ENCODE results near the gene NR1I3.
"Not testable (repeated sequence)": the region's sequence is repeated elsewhere in the genome, so short reads cannot be mapped to it uniquely, and the experiment has no call there.

Gene NR1I3

DNA sequence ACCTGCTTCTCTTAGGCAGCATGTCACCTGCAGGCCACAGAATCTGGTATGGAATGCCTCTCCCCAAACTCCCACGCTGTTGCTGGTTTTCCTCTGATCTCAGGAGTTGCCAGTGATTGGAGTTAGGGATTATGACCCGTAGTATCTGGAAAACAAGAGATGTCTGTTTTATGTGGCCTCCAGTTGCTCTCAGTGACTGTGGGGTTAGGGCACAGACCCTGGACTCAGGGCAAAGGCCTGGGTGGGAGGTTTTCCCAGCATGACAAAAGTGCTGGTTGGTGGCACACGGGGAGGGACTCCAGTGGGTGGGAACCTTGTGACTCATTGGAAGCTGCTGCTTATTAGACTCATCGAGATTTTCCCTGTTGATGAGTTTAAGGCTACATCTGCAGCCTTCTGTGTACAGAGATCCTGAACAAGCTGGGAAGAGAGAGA is at the start of gene NR1I3:
Gene NR1I3, minus strand, starts transcription at position 165 of the 435 bp plus-strand sequence. CDS start 1,638 bp downstream, outside the sequence.
- DNase-seq = no peak
- in situ Hi-C loops (cut with HindIII; ENCODE audit: low pct_ligation_motif_present, low pct_unique_long_range_greater_than_20kb, low sequenced_read_pairs) = no loop called here

DNA sequence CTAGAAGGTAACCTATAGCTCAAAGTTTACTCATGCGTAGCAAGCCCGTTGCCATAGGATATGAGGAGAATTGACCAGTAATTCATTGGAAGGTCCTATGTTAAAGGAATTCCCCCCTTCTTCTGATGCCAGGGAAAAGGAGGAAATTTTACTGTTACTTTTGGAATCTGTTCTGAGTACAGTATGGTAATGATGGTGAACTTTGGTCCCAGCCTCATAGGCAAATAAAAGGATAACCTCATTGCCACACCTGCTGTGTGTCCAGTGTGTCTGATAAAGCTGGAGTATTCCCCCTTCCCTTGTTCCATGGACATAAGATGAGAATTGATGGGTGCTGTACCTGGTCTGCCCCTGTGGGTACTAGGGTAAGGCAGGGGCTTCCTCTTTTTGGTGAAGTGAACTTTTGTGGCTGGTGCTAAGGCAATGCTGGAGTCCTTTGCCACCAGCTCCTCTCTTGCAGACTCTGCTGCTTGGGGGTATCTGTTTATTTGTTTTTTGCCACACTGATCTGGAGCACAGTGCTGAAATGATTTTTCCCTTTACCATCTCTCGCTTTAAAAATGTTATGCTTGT is 49.6 kb upstream of the NR1I3 start:
- no peak for DNase-seq
- in situ Hi-C loops (cut with HindIII; ENCODE audit: low pct_ligation_motif_present, low pct_unique_long_range_greater_than_20kb, low sequenced_read_pairs) = no loop called here

- in situ Hi-C loops (cut with HindIII; ENCODE audit: low pct_ligation_motif_present, low pct_unique_long_range_greater_than_20kb, low sequenced_read_pairs) = no loop called here
- DNase-seq = no peak
Observed at GRCh38 chr1:161285521-161285920, 47.5 kb upstream of the NR1I3 start.

DNA sequence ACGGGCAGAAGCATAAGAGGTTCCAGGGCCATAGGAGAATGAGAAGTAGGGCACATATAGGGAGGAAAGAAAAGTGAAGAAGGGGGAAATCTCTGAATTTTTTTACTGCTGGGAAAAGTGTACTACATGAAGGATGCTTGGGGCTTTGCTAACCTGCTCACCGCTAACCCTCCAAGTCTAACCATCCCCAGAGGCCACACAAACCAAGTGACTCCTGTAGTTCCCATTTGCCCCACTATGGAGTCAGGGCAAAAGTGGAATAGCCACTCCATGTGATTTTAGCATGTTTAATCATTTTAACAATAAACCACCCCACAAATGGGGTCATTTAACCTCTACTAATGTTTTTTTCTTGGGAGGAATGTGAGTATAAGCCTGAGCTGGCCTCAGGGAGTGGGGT is 47.1 kb upstream of the NR1I3 start:
- in situ Hi-C loops (cut with HindIII; ENCODE audit: low pct_ligation_motif_present, low pct_unique_long_range_greater_than_20kb, low sequenced_read_pairs) = no loop called here
- DNase-seq = no peak

DNA sequence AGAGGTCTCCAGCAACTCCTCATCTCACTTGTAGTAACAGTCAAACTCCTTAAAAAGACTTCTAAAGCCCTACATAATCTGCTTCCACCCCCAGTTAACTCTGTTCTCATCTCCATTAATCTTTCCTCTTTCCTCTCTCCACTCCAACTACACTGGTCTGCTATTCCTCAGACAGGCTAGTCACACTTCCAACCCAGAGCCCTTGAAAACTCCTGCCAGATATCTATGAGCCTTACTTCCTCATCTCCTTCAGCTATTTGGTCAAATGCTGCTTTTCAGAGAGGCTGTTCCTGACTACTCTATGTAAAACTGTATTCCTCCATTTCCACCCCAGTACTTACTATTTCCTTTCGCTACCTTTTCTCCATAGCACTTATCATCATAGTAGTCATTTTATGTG is 45.0 kb upstream of the NR1I3 start:
- no peak for DNase-seq
- in situ Hi-C loops (cut with HindIII; ENCODE audit: low pct_ligation_motif_present, low pct_unique_long_range_greater_than_20kb, low sequenced_read_pairs) = no loop called here

- in situ Hi-C loops (cut with HindIII; ENCODE audit: low pct_ligation_motif_present, low pct_unique_long_range_greater_than_20kb, low sequenced_read_pairs) = no loop called here
- no peak for DNase-seq
Observed at GRCh38 chr1:161274874-161275273, 36.9 kb upstream of the NR1I3 start.

DNA sequence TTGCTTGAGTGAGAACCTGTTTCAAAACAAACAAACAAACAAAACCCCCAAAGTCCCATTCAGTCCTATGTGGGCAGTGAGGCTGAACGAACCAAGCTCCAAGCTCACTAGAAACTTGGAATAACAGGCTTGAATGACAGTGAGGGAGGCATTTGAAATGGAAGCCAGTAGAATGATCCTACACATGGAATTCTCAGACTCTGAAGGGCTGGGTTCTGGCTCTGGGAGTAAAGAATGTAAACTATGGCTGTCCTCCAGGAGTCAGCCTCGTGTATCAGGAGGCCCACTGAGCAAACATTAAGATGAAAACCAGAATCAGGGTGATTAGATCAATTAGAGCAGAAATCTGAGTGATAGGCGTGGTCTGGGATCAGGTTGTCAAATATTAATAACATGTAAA is 35.4 kb upstream of the NR1I3 start:
- no peak for DNase-seq
- in situ Hi-C loops (cut with HindIII; ENCODE audit: low pct_ligation_motif_present, low pct_unique_long_range_greater_than_20kb, low sequenced_read_pairs) = no loop called here

- DNase-seq = no peak
- in situ Hi-C loops (cut with HindIII; ENCODE audit: low pct_ligation_motif_present, low pct_unique_long_range_greater_than_20kb, low sequenced_read_pairs) = no loop called here
Observed at GRCh38 chr1:161267321-161267720, 29.3 kb upstream of the NR1I3 start.

GRCh38 chr1:161266836-161267235 is 28.8 kb upstream of the NR1I3 start:
- DNase-seq = no peak
- in situ Hi-C loops (cut with HindIII; ENCODE audit: low pct_ligation_motif_present, low pct_unique_long_range_greater_than_20kb, low sequenced_read_pairs) = no loop called here

DNA sequence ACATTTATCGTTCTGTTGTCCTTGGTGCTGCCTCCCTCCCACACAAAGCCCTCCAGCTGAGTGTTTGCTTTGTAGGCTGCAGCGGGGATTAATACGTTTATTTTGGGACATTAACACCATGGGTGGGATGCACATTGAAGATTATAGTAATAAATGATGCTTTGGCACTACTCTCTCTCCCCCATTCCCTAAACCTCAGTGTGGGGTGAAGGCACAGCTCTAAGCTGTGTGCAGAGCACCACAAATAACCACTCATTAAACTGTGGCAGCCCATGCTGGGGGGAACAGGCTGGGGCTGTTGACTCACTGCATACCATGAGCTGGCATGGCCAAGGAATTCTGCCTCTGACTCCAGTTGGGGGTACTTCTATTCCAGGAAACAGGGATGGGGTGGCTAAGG is 28.2 kb upstream of the NR1I3 start:
- DNase-seq = peak; percentile 77
- in situ Hi-C loops (cut with HindIII; ENCODE audit: low pct_ligation_motif_present, low pct_unique_long_range_greater_than_20kb, low sequenced_read_pairs) = no loop called here

DNA sequence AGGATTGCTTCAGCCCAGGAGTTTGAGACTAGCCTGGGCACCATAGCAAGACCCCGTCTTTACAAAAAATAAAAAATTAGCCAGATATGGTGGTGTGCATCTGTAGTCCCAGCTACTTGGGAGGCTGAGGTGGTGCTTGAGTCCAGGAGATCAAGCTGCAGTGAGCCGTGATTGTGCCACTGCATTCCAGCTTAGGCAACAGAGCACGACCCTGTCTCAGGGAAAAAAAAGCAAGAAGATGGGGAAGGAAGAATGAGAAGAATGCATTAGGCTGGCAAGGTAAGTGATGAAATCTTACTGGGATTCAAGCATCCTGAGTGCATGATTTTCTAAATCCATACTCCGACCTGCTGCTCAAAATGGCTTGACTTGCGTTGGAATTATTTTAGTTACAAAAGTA is 27.3 kb upstream of the NR1I3 start:
- in situ Hi-C loops (cut with HindIII; ENCODE audit: low pct_ligation_motif_present, low pct_unique_long_range_greater_than_20kb, low sequenced_read_pairs) = no loop called here
- peak; percentile 64 for DNase-seq

DNA sequence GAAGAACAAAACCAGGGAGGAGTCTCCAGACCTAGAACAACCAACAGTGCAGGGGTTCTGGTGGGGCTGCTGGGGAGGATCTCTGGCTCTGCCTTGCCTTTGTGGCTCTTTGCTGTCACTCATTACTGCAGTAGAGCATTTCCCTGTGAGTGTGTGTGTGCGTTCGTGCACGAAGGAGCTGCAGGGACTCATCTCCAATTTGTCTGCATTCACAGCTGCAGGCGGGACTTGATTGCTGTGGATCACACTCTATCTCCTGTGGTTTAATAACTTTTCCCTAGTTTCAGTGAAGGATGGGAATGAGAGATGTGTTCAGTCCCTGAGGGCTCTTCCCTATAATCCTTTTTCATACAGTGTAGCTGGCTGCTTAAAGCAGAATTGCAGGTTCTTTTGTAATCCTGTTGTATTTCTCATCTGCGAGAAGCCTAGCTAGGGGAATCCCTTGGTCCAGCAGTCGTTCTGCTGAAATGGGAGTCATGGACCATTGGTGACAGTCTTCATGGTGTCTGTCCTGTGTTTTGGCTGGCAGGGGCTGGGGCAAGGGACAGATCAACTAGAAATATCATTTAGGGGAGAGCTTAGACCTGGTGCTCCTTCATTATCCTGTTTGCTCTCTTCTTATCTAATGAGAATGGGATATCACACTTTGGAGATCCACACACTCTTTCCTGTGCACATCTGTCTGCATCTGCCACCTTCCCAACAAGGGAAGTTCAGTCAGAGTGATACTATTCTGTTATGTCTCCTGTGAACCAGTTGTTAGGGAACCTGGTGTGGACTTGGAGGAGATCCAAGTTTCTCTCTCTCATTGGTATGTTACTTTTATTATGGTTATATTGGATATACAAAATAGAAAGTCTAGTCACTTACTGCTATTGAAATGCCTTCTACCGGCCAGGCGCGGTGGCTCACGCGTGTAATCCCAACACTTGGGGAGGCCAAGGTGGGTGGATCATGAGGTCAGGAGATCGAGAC is 23.5 kb upstream of the NR1I3 start:
- in situ Hi-C loops (cut with HindIII; ENCODE audit: low pct_ligation_motif_present, low pct_unique_long_range_greater_than_20kb, low sequenced_read_pairs) = no loop called here
- peak; percentile 42 for DNase-seq

GRCh38 chr1:161260376-161261260 is 22.6 kb upstream of the NR1I3 start:
- DNase-seq = no peak
- in situ Hi-C loops (cut with HindIII; ENCODE audit: low pct_ligation_motif_present, low pct_unique_long_range_greater_than_20kb, low sequenced_read_pairs) = no loop called here

DNA sequence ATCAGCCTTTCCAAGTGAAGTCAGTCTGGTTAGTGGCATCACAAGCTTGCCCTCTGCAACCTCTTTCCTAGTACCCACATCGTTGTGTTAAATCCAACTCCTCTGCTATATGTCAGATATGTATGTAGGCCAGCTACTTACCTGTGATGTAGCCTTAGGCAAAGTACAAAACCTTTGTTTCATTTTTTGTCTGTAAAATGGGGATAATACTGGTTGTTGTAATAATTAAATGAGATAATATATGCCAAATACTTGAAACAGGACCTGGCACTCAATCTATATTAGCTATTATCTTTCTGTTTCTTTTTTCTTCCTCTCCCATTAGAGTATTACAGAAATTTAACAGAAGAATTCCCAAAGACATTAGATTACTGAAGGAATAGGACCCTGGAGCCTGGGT is 21.8 kb upstream of the NR1I3 start:
- in situ Hi-C loops (cut with HindIII; ENCODE audit: low pct_ligation_motif_present, low pct_unique_long_range_greater_than_20kb, low sequenced_read_pairs) = no loop called here
- DNase-seq = no peak

- in situ Hi-C loops (cut with HindIII; ENCODE audit: low pct_ligation_motif_present, low pct_unique_long_range_greater_than_20kb, low sequenced_read_pairs) = no loop called here
- no peak for DNase-seq
Observed at GRCh38 chr1:161259345-161259702, 21.3 kb upstream of the NR1I3 start.

GRCh38 chr1:161258439-161259344 is 20.7 kb upstream of the NR1I3 start, which contains the start of gene PCP4L1:
Gene PCP4L1 (plus strand): TSS chr1:161258745. CDS start chr1:161258975, 230 bp downstream.
- peak; percentile 46 for DNase-seq
- in situ Hi-C loops (cut with HindIII; ENCODE audit: low pct_ligation_motif_present, low pct_unique_long_range_greater_than_20kb, low sequenced_read_pairs) = no loop called here

DNA sequence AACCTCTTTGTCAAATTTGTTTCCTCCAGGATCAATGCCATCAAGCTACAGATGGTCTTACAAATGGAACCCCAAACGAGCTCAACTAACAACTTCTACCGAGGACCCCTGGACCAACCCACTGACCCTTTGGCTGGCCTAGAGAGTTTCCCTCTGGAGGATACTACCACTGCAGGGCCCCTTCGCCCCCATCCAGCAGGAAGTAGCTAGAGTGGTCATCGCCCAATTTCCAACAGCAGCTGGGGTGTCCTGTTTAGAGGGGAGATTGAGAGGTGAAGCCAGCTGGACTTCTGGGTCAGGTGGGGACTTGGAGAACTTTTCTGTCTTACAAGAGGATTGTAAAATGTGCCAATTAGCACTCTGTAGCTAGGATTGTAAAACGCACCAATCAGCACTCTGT is 19.1 kb upstream of the NR1I3 start:
- in situ Hi-C loops (cut with HindIII; ENCODE audit: low pct_ligation_motif_present, low pct_unique_long_range_greater_than_20kb, low sequenced_read_pairs); DNase-seq: not testable (repeated sequence)

DNA sequence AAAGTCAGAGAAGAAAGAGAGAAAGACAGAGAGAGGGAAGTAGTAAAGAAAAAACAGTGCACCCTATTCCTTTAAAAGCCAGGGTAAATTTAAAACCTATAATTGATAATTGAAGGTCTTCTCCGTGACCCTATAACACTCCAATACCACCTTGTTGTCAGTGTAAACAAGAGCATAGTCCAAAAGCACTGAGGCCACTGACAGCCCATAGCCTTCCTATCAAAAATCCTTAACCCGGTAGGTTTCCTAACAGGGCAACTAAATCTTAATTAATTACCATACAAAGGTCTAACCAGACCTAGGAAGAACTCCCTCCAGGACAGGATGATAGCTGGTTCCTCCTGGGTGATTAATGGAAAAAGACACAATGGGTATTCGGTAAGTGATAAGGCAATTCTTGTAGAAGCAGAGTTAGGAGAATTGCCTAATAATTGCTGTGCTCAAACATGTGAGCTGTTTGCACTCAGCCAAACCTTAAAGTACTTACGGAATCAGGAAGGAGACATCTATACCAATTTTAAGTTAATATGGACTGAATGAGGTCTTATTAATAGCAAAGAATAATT is 18.0 kb upstream of the NR1I3 start:
- DNase-seq; in situ Hi-C loops (cut with HindIII; ENCODE audit: low pct_ligation_motif_present, low pct_unique_long_range_greater_than_20kb, low sequenced_read_pairs): not testable (repeated sequence)

Data from ACHN (cell line).